Heart right ventricle (tissue), 16 donors: ENCODE data around the gene MTX1. TPM values are rescaled to one million over a fixed set of nuclear protein-coding genes. Genes with fewer than 3 reads are reported as not detected.
A peak's percentile ranks its signal among the peaks of the same experiment; 100 is the strongest.

Experiments used
- ATAC-seq, 8 donors: fragments of 200-7000 bp; cut with Tn5 transposase; one replicate each; pipeline ENCODE4 v1.9.1; 2020; ENCODE audit warnings: mild to moderate bottlenecking in 8 of 8, moderate library complexity in 8 of 8, moderate number of reproducible peaks in 1 of 8
- DNase-seq, 2 donors: peaks; one replicate each; pipeline ENCODE4 v3.0.0-alpha.2; 2020
- H3K27ac ChIP-seq, 10 donors: fragments of 200-600 bp; sonication (generic) in 2 of 10; one replicate each; pipeline versions ENCODE4 v1.5.0 to v1.8.0; 2020 to 2022; ENCODE audit warnings: mild to moderate bottlenecking in 3 of 10
- H3K27me3 ChIP-seq, 7 donors: fragments of 200-600 bp; one replicate each; pipeline ENCODE4 v1.8.0; 2021 to 2022; ENCODE audit warnings: mild to moderate bottlenecking in 2 of 7
- H3K36me3 ChIP-seq, 9 donors: fragments of 200-600 bp; sonication (generic) in 1 of 9; one replicate each; pipeline versions ENCODE4 v1.5.0 to v1.8.0; 2020 to 2022; ENCODE audit warnings: mild to moderate bottlenecking in 2 of 9
- H3K4me1 ChIP-seq, 9 donors: fragments of 200-600 bp; sonication (generic) in 1 of 9; one replicate each; pipeline versions ENCODE4 v1.5.0 to v1.8.0; 2020 to 2022; ENCODE audit warnings: mild to moderate bottlenecking in 4 of 9
- H3K4me3 ChIP-seq, 10 donors: fragments of 200-600 bp; sonication (generic) in 2 of 10; one replicate each; pipeline versions ENCODE4 v1.5.0 to v1.8.0; 2020 to 2022; ENCODE audit warnings: mild to moderate bottlenecking in 7 of 10, moderate library complexity in 2 of 10
- H3K9me3 ChIP-seq, 11 donors: fragments of 200-600 bp in 10 of 11; sonication (generic) in 2 of 11; one replicate each; pipeline versions ENCODE4 v1.5.0 to v1.8.0; 2013 to 2022; ENCODE audit warnings: mild to moderate bottlenecking in 2 of 11, control low read depth in 1 of 11, moderate library complexity in 1 of 11
- CTCF ChIP-seq, 9 donors: fragments of 200-600 bp; sonication (generic) in 2 of 9; IDR thresholded peaks; one replicate each; pipeline versions ENCODE4 v1.5.0 to v1.8.0; 2021 to 2022; ENCODE audit warnings: antibody characterized with exemption in 9 of 9, mild to moderate bottlenecking in 5 of 9, moderate library complexity in 1 of 9
- WGBS, 2 donors: extraction: QIAGEN DNeasy Blood & Tissue Kit; methylation state at CpG; one replicate each; pipeline ENCODE4 v1.1.7; 2013; ENCODE audit warnings: inconsistent platforms in 1 of 2; 5-methylcytosine and 5-hydroxymethylcytosine counted together
- intact Hi-C, 10 donors: fragments of 100-400 bp; cut with DNase I; formaldehyde crosslinking; loops; one replicate each; pipeline versions ENCODE4 v1.11.1 to v1.14.2; 2022
- polyA plus RNA-seq, 2 donors: library from polyadenylated mRNA; stranded (reverse); fragments of 200-250 nt; gene quantifications; one replicate each; pipeline ENCODE4 v1.2.3, GENCODE V29; 2013
- total RNA-seq, 10 donors: library from RNA; stranded (reverse); fragmentation: NEBNext Ultra II Directional in 3 of 10; extraction: Animal tissue kit (Norgen Biotek cat#: 25700) in 3 of 10; gene quantifications; one replicate each; pipeline versions ENCODE4 v1.2.1 to v1.2.4, GENCODE V29; 2021 to 2023
- donor health status: Arrhythmogenic right ventricular cardiomyopathy.
- donor health status: ischemic (EF 13 %, LVEDD 7.1; RV severe dilation, severe dysfunction).
- donor health status: healthy with polysubstance abuse.
- donor health status: DM: no; HTN: yes; CAD: no.
- donor health status: DM: no; HTN: no; CAD: no.
- donor health status: ischemic (EF 25% LVEDD 6.9; RV normal size, moderate dysfunction).
- donor health status: ischemic (EF 25% LVEDD 5.7; RV mildly dilated, moderate dysfunction).
- donor health status: healthy.
- donor health status: DM: yes; HTN: yes; CAD: no.
- donor health status: Ischemic cardiomyopathy.
- donor health status: ischemic (EF 35%, LVEDD 5.7; RV mildly dilated, moderate dysfunction).
- donor health status: nonischemic (EF 11% LVEDD 7.7; RV severe dilation, severe dysfunction).
- donor health status: DM: yes; HTN: yes; CAD: no.
- donor health status: PGD.
- donor health status: ischemic (EF 29% LVEDD 5.4; RV normal size, mild dysfunction).
- donor health status: nonischemic (EF 23%, LVEDD 6.1; RV moderate dilation, normal function).

The MTX1 gene
- total and polyA plus RNA-seq, 12 donors: 13.1 to 49.7 (median 18.0) TPM

- Histone ChIP-seq H3K9me3 (no peaks in the 10 kb centered on the region), H3K4me3 (peak overlapping the region; percentile 19 to 77 (median 58)), H3K27me3 (no peaks in the 10 kb centered on the region), H3K36me3 (peaks cover 0 to 18% (median 0%) of the 10 kb centered on the region in 9 donors), H3K27ac (peak overlapping the region in 9 of 10 donors; percentile 66 to 91 (median 87)), H3K4me1 (peaks cover 6 to 40% (median 29%) of the 10 kb centered on the region in 9 donors)
- WGBS, 2 donors: 20 to 25% methylated on average over 26 to 27 of the region's 27 CpGs
- DNase-seq (no peak), ATAC-seq (peak in 2 of 8 donors; percentile 0 to 1)
- intact Hi-C loops: no loop called here
- TF ChIP-seq CTCF (IDR thresholded peaks at IDR 0.05): no peak
Measured at GRCh38 chr1:155195201-155196102, 13.0 kb upstream of the MTX1 start.

GRCh38 chr1:155196103-155196892, 12.2 kb upstream of the MTX1 start:
- no peak for TF ChIP-seq CTCF (IDR thresholded peaks at IDR 0.05)
- Histone ChIP-seq H3K4me3 (no peak overlapping the region), H3K27me3 (no peaks in the 10 kb centered on the region), H3K36me3 (peaks cover 0 to 20% (median 0%) of the 10 kb centered on the region in 9 donors), H3K27ac (no peak overlapping the region), H3K4me1 (peaks cover 6 to 40% (median 29%) of the 10 kb centered on the region in 9 donors), H3K9me3 (no peaks in the 10 kb centered on the region)
- 87 to 88% methylated on average over 6 of the region's 6 CpGs for WGBS, 2 donors
- intact Hi-C loops: no loop called here
- ATAC-seq (no peak), DNase-seq (no peak)

- 92 to 95% methylated on average over 20 of the region's 20 CpGs for WGBS, 2 donors
- H3K36me3 ChIP-seq: peaks cover 0 to 22% (median 0%) of the 10 kb centered on the region in 9 donors
- H3K27ac ChIP-seq: no peak overlapping the region
- intact Hi-C loops: no loop called here
- TF ChIP-seq CTCF (IDR thresholded peaks at IDR 0.05): no peak
- H3K27me3 ChIP-seq: no peaks in the 10 kb centered on the region
- no peaks in the 10 kb centered on the region for H3K9me3 ChIP-seq
- peaks cover 6 to 40% (median 29%) of the 10 kb centered on the region in 9 donors for H3K4me1 ChIP-seq
- DNase-seq: no peak
- no peak overlapping the region for H3K4me3 ChIP-seq
- no peak for ATAC-seq
Measured at GRCh38 chr1:155196893-155197638, 11.4 kb upstream of the MTX1 start.
